Ureter (tissue), 1 donor: ENCODE results near the gene COL26A1. TPM values are rescaled to one million over a fixed set of nuclear protein-coding genes. Genes with fewer than 3 reads are reported as not detected.

Experiments used
- DNase-seq: peaks from one replicate; pipeline ENCODE4 v3.0.0-alpha.2; 2020; ENCODE audit warnings: low spot score
- total RNA-seq: library from RNA; stranded (reverse); gene quantifications from one replicate; pipeline ENCODE4 v1.2.4, GENCODE V29; 2023
- donor health status: DM: yes; HTN: yes; CAD: no.

COL26A1 gene
- total RNA-seq, 1 donor from 2014 or later: not detected

DNA sequence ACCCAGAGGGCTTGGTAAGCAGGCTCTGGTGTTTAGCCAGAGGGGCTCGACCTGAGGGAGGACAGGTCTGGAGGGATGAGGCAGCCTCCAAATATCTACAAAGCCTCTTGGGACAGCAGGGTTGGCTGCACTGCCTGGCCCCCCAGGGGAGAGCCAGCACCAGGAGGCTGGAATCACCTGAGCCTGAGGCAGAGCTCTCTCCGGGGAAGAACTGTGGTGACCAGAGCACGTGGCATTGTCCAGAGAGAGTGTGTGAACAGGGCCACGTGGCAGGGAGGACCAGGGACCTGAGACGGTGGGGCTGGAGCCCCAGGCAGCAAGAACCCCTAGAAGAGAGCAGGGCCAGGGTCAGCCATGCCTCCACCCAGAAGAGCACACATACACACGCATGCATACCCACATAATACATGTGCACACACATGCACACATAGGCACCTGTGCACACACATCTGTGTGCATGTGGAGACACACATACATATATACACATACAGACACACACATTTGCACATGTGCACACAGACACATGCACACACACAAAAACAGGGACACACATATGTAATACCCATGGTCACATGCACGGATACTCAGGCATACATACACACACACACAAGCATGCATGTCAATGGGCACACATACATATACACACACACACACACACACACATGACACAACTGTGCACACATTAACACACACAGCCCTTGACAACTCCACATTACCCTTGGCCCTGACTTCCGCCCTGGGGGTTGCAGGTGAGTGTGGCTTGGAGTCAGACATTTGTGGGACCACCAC is 171.5 kb downstream of the COL26A1 start:
- no peak for DNase-seq

DNA sequence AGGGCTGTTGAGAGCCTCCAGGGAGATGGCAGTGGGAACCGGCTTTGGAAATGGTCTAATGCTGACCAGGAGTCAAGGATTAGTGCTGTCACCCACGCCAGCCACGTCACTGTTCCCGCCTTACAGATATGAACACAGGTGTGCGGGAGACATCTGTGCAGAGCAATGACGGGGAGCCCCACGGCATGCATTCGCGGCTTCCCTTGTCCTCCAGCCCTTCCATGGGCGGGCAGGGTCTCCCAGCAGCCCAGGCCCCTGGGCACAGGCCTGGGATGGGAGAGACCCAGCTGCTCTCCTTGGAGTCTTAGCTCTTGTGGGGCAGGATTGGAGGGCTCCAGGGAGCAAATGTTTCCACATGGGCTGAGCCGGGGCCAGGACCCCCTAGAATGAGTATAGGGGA is 172.2 kb downstream of the COL26A1 start:
- no peak for DNase-seq

DNA sequence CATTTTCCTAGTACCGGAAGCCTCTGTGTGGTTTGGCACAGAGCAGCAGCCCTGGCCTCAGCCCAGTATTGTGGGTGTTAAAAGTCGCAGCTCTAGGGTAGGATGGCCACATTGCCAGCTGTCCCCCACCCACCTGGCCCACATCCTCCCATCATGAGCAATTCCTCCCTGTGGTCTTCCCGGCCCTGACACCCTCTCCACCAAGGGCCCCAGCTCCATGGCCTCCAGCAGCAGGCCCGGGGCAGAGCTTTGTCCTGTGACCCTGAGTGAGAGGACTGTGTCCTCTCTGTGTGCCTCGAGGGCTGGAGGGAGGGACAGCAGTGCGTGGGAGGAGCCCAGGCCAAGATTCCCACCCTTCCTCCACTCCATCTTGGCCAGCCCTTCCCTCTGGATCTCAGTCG is 172.7 kb downstream of the COL26A1 start:
- DNase-seq: no peak

DNA sequence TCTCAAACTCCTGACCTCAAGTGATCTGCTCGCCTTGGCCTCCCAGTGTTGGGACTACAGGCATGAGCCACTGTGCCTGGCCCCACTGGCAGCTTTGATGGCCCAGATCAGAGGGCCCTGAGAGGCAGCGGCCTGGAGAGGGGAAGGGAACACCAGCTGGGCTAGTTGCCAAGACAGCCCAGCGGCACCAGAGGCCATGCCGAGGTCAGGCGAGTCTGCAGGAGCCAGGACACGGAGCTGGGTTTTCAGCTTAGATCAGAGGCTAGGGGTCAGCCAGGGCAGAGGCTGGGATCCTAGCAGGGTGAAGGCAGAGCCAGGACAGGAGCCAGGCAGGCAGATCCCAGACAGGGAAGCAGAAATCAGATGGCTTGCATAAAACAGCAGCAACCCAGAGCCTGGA is 173.6 kb downstream of the COL26A1 start:
- DNase-seq: no peak

DNA sequence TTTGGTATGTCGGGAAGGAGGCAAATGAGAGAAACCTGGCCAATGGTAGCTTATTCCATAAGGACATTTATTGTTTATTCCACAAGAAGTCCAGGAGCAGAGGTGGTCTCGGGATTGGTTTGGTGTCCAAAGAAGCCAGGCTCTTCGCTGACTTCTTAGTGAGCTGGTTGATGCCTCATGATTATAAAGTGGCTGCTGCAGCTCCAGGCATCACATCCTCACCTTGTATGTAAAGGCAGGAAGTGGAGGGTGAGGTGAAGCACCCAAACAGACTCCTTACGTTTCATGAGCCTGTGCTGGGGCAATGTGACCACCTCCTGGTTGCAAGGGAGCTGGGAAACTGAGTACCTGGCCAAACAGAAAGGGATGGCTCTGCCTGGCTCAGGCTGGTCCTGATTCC is 174.0 kb downstream of the COL26A1 start:
- DNase-seq: no peak

DNA sequence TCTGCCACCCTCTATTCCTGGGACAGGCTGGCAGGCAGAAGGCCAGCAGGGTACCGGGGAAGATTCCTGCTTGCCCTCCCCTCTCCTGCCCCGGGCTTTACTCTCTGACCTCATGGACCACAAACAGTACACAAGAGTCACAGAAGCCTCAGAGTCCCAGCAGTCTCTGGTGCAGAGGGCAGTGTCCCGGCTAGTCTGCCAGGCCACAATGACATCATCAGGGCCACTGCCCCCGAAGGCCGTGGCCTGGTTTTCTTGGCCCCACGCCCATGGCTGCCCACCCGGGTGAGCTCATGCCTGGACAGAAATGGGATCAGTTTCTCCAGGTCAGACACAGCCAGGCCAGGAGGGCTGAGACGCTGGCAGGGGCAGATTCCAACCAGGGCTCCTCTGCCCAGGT is 174.5 kb downstream of the COL26A1 start:
- no peak for DNase-seq

DNA sequence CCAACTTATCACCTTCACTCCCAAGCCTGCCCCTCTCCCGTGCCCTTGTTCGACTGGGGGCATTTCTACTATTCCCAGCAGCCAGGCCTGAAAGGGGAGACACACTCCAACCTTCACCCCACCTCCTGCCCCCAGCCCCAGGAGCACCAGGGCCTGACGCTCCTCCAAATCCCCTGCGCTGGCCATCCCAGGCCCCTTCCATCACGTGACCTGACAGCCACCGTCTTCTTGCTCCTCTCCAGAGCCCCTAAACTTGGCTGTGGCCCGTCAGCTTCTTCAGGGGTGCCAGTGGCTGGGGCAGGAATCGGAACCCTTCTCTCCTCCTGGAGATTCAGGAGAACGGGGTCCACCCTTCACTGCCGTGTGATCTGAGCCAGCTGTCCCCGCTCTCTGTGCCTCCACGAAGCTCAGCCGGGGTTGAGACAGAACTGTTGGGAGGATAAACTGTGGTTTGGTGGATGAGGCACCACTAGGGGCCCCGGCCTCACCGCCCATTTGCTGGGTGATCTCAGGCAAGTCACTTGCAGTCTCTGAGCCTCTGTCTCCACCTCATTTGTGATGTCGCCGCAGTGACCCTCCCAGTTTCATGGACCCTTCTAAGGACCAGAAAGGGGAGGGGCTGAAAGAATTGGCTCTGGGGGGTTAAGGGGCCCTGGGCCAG is 175.4 kb downstream of the COL26A1 start:
- DNase-seq: no peak

DNA sequence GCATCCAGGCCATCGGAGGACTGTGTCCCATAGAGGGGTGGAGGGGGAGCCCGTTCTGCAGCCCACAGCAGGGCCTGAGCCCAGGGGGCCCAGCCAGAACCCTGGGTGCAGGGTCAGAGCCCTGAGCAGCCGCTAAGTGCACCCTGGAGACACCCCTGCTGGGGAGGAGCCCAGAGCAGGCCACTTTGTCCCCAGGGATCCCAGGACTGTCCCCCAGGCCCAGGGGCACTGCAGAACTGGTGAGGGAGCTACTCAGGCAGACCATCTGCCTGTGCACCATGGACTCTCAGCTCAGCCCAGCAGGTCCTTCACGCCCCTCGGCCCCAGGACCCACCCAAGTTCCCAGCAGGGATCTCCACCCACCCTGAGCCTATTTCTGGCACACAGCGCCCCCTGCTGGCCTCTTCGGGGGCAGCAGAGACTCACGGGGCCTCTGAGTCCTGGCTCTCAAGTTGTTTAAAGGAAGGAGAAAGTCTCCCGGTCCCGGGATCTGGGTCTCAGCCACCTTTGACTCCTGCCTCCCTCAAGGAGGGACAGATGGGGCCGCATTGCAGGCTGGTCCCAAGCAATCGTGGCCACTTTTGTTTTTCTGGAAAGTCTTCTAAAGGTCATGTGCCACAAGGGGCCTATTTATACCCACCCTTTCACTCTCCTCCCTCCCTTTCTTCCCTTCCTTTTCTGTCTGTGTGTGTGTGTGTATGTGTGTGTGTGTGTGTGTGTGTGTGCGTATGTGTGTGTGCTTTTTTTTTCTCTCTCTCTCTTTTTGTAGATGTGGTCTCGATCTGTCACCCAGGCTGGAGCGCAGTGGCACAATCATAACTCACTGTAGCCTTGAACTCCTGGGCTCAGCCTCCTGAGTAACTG is 176.2 kb downstream of the COL26A1 start:
- peak; percentile 65 for DNase-seq

DNA sequence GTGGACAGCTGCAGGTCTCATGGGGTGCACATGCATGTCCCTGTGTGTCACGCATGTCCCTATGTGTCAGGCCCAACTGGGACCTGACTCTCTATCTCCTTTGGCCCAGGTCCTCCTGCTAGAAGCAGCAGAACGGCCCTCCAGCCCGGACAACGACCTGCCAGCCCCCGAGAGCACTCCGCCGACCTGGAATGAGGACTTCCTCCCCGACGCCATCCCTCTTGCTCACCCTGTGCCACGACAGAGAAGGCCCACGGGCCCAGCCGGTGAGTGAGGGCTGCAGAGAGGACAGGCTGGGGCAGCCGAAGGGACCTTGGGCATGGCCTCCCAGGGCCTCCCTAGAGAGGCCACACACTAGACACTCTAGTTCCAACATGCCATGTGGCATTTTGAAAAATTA is 177.1 kb downstream of the COL26A1 start:
- no peak for DNase-seq

DNA sequence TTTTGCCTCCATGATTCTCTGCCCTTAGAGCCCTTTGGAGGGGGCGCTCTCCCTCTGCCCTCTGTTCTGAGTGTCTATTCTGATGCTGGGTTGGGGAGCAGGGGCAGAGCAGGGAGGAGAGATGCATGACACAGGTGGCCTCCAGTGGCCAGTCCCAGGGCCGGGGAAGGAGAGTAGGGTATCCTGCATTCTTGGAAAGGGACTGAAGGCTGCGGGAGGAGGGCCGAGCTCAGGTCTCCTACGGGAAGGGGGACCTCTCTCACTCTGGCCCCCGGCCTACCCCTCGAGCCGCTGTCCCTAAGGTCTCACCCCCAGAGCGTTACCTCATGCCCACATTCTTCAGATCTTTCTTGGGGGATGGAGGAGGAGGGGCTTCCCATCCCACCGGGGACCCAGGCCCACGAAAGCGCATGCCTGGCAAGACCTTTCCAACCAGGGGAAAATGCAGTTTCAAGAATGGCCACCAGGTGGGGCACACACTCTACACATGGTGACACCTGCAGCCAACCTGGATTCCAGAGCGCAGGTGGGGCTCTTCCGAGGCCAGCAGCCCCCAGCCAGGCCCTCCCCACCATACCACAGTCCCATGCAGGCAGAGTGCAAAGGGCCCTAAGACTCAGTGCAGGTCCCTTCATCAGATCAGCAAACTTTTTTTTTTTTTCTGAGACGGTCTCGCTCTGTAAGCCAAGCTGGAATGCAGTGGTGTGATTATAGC is 180.0 kb downstream of the COL26A1 start:
- peak; percentile 73 for DNase-seq

DNA sequence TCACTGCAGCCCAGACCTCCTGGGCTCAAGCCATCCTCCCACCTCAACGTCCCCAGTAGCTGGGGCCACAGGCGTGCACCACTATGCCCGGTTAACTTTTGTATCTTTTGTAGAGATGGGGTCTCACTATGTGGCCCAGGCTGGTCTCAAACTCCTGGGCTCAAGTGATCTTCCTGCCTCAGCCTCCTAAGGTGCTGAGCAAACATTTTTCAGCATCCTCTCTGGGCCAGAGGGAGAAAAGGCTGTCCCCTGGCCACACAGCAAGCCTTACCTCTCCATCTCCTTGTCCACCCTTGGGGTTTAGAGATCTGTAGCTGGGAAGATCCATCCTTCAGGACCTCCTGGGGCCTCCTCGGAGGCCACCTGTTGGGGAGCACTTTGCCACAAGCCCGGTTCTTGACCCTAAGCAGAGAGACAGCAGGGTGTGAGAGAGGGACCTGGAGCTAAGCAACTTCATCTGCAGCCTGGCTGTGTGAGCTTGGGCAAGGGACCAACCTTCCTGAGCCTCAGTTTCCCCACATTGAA is 180.6 kb downstream of the COL26A1 start:
- no peak for DNase-seq

DNA sequence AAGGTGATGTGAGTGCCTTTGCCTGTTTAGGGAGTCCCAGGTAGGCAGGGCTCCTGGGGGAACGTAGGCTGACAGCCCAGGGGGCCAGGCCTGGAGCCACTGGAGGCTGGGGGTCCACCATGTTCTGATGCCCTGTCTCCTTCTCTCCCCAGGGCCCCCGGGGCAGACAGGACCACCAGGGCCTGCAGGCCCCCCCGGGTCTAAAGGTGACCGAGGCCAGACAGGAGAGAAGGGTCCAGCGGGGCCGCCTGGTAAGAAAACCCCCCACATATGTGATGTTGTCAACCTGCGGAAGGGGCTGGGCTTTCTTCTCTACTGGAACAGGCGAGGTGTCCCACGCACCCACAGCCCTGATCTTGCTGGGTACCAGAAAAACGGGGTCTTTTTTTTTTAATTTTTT is 181.2 kb downstream of the COL26A1 start:
- no peak for DNase-seq

DNA sequence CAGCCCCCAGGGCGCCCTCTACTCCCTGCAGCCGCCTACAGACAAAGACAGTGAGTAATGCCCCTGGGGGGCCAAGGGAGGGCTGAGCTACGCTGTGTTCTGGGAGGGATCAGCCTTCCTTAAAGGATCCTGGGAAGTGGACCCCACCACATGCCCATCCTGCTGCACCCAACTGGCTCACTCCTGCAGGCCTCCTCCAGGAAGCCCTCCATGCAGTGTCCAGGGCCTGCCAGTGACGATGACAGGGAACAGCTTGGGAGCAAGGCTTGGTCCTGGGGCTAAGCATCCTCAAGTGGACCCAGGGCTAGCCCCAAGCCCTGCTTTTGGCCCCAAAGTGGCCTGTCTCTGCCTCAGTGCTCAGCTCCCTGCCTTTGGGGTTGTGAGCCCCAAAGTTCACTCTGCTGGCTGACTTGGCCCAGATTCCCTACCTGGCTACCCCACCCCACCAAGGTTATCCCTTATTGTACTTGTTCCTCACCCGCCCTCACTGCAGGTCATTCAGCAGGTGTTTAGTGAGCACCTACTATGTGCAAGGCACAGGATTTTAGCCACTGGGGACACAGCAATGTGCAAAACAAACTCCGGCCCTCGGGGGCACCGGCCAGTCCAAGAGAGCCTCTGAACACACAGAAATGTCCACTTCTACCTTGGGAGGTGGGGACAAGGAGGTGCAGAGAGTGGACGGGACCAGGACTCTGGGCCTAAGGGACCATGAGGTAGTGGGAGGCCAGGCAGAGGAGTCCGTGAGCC is 182.9 kb downstream of the COL26A1 start:
- no peak for DNase-seq

DNA sequence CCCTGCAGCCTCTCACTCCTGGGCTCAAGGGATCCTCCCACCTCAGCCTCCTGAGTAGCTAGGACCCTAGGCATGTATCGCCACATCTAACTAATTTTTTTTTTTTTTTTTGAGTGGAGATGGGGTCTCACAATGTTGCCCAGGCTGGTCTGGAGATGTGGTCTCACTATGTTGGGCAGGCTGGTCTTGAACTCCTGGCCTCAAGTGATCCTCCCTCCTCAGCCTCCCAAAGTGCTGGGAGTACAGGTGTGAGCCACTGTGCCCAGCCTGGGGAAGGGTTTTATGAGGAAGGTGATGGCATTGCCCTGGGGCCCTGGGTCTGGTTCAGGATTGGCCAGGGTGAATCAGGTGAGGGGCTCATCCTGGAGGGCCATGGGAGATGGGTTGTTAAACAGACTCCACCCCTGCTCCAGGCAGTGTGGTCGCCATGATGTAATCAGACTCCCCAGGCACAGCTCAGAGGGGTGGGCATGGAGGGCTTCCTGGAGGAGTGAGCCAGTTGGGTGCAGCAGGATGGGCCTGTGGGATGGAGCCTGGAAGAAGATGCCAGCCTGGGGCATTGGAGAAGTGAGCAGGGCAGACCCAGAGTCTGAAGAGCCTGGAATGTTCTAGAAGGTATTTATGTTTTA is 183.7 kb downstream of the COL26A1 start:
- DNase-seq: no peak

DNA sequence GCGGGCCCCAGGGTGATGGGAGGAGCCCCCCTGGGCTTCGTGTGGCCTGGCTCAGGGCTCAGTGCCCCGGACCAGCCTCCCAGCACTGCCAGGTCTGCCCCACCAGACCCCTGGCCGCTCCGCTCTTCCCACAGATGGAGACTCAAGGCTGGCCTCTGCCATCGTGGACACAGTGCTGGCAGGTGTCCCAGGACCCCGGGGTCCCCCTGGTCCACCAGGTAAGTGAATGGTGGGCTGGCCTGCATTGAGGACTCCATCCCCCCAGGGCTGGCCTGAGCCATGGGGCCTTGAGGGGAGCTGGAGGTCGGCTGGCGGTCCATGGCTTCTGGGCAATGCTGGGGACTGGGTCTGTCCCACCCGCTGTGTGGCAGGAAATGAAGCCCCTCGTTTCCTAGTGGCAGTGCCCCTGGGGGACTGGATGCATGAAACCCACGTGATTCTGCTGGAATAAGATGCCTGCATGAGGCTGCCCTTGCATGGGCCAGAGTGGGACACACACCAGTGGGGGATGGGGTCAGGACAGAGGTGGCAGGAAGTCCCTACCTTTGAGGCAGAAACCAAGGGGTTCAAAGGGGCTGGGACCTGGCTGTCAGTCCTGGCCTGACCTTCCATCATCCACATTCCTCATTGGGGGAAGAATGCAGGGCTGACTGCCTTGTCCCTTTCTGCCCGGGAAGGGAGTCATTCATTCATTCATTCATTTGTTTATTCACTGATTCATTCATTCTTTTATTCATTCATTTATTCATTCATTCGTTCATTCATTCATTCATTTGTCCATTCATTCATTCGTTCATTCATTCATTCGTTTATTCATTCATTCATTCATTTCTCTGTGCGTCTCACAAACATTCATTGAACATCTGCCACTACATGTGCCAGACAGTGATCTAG is 184.6 kb downstream of the COL26A1 start:
- no peak for DNase-seq

DNA sequence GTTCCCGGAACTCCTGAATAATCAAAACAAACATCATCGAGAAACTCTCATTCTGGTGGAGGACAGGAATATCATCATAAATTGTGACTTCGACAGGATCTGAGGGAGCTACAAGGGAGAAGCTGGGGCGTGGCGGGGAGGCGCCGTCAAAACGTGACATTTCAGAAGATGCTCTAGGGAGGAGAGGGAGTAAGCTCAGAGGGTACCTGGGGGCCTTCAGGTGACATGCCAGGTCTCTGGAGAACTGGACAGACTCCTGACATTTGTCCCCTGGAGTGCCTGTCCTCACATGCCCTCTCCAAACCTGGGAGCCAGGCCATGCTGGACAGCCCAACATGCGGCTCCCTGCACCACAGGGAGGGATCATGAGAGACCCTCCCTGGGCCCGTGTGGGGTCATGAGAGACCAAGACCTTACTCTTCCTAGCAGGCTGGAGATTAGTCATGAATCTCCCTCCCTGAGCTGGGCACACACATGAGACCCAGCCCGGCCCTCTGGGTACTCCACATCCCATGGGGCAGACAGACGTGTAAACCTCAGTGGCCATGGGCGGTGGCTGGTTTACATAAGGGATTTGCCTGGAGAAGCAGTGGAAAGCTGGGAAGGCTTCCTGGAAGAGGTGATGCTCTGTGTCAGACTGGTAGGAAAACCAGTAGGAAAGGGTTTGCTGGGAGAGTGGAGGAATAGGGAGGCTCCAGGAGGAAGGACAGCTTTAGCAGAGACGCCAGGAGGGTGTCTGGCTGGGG is 185.4 kb downstream of the COL26A1 start:
- no peak for DNase-seq

DNA sequence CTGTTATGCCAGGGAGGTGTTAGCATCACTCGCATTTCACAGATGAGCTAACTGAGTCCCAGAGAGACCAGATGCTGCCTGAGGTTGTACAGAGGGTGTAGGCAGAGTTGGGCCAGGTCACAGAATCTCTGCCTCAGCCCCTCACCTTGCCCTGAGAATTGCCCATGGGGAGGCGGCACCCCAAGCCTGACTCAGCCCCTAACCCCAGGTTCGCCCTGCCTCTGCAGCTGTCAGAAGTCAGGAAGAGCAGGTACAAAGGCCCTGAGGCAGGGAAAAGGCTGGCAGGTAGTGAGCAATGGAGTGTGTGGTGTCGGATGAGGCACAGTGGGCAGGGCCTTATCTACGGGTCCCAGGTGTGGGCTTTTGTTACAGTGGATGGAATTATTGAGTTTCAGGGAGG is 187.1 kb downstream of the COL26A1 start:
- no peak for DNase-seq

DNA sequence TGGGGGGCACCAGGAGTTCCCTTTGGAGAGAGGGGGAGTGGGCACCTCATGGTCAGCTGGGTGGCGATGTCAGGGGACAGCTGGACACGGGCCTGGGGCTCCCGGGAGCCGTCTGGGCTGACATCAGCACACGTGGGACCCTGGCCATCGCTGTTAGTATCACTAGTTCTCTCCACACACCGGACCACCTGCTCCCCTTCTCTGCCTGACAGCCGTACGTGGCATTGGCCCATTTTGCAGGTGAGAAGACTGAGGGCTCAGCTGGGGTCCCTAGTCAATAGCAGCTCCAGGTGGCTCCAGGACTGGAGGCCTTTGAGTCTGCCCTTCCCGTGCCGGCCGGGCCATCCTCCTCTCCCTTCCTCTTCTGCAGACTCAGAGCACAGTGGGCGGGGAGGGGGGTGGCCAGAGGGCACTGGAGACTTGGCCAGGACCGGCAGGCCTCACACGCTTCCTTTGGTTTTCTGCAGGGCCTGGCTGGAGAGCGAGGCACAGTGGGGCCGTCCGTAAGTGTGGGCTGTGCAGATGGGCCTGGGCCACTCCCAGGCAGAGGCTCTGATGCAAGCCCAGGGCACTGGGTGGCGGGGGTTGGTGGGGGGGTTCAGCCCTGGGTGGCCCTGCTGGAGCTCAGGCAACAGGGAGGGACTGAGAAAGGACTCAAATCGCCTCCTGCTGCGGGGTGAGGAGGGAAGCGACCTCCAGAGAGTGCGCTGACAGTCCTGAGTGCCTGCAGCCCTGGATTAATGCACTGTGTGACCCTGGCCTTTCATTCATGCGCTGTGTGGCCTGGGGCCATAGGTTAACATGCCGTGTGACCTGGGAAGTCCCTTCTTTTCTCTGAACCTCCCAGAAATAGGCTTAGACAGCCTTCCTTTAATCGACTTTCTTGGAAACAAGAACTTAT is 188.2 kb downstream of the COL26A1 start:
- DNase-seq: no peak
